ENCODE measurements around the gene UACA.

GRCh38 chr15:70722266-70723121 is 40.9 kb downstream of the UACA start:
- no peak for TF ChIP-seq POLR2AphosphoS5 (IDR thresholded peaks at IDR 0.05; ENCODE audit: borderline replicate concordance, low read depth, low read length)
- TF ChIP-seq EZH2 (IDR thresholded peaks at IDR 0.05), result no peak
- no peak for TF ChIP-seq FOXP2 (optimal IDR thresholded peaks at IDR 0.05; ENCODE audit: control extremely low read depth, extremely low read length, insufficient read depth)

All from SK-N-MC (cell line).